HCT116 (cell line): ENCODE measurements around the gene SMARCD2.

Experiments
- CTCF ChIP-seq, 3 experiments: fragments of 200-600 bp in 1 of 3; sonication (generic) in 1 of 3; IDR thresholded peaks in 2 of 3; conservative IDR thresholded peaks in 1 of 3; 2 replicates each; pipeline ENCODE4 v1.5.1; 2012 to 2017; ENCODE audit warnings: low read depth in 2 of 3, low read length in 2 of 3, antibody characterized with exemption in 1 of 3, borderline replicate concordance in 1 of 3, control low read depth in 1 of 3, mild to moderate bottlenecking in 1 of 3, mixed read lengths in 1 of 3, mixed run types in 1 of 3, moderate library complexity in 1 of 3; ENCODE audit not compliant: insufficient read depth in 1 of 3
- POLR2A ChIP-seq: IDR thresholded peaks from 2 replicates; pipeline ENCODE4 v1.7.0; 2011; ENCODE audit warnings: borderline replicate concordance; ENCODE audit not compliant: insufficient read depth, insufficient read length; ENCODE audit errors: extremely low read depth
- YY1 ChIP-seq: IDR thresholded peaks from 2 replicates; pipeline ENCODE4 v1.6.1; 2011; ENCODE audit warnings: low read length, low read depth, moderate library complexity, mild to moderate bottlenecking; ENCODE audit not compliant: insufficient replicate concordance; ENCODE audit errors: extremely low read depth

GRCh38 chr17:63816123-63816522 is 26.4 kb downstream of the SMARCD2 start:
- no peak for TF ChIP-seq CTCF (IDR thresholded peaks at IDR 0.05 in 2 of 3, conservative IDR thresholded peaks at IDR 0.05 in 1 of 3; ENCODE audit: borderline replicate concordance in 1 of 3, insufficient read depth in 1 of 3, low read depth in 2 of 3, low read length in 2 of 3)
- TF ChIP-seq POLR2A = no peak
- TF ChIP-seq YY1 = no peak
